Measurements from ENCODE around the gene FICD. TPM values are rescaled to one million over a fixed set of nuclear protein-coding genes. Genes with fewer than 3 reads are reported as not detected.

FICD gene
- total RNA-seq, 1 experiment from 2014 or later = 3.6 TPM

- Histone ChIP-seq H3K4me1 (no peaks in the 10 kb centered on the region), H3K36me3 (ENCODE audit: control insufficient read depth, insufficient read depth, low read length) (no peaks in the 10 kb centered on the region), H3K9me3 (0 out of 2 replicates have a peak, but pooled peaks cover under 1% of the 10 kb centered on the region), H3K27me3 (replicated peaks; ENCODE audit: control insufficient read depth, insufficient read depth, low read length) (no peaks in the 10 kb centered on the region), H3K4me3 (ENCODE audit: low read depth, low read length) (no peak overlapping the region)
- no peaks in the 10 kb centered on the region for H3K4me1 Mint-ChIP-seq (ENCODE audit: low read depth, unreplicated experiment)
- intact Hi-C loops (cut with micrococcal nuclease; ENCODE audit: unreplicated experiment) = no loop called here
- CTCF ChIA-PET = no interaction called here
- no peak overlapping the region for H3K27ac Mint-ChIP-seq (ENCODE audit: unreplicated experiment)
- no peaks in the 10 kb centered on the region for H3K9me3 Mint-ChIP-seq (ENCODE audit: unreplicated experiment)
- BruUV-seq (replicated peaks) = no TSS peak
- no peak overlapping the region for H3K4me3 Mint-ChIP-seq (ENCODE audit: unreplicated experiment)
- no peaks in the 10 kb centered on the region for H3K36me3 Mint-ChIP-seq (ENCODE audit: insufficient read depth, unreplicated experiment)
- DNase-seq = no peak
- POLR2A ChIA-PET = no interaction called here
- TF ChIP-seq CTCF (IDR thresholded peaks at IDR 0.05; ENCODE audit: insufficient read depth in 1 of 2, low read depth in 1 of 2, low read length in 1 of 2, severe bottlenecking in 1 of 2, unreplicated experiment in 1 of 2) = no peak
- H3K27me3 Mint-ChIP-seq (ENCODE audit: insufficient read depth, unreplicated experiment) = no peaks in the 10 kb centered on the region
These were observed 32.3 kb upstream of the FICD start for GRCh38 chr12:108482717-108483212.

- ChIA-PET CTCF (no interaction called here), POLR2A (no interaction called here)
- no peaks in the 10 kb centered on the region for H3K36me3 Mint-ChIP-seq (ENCODE audit: insufficient read depth, unreplicated experiment)
- Histone ChIP-seq H3K36me3 (ENCODE audit: control insufficient read depth, insufficient read depth, low read length) (no peaks in the 10 kb centered on the region), H3K9me3 (0 out of 2 replicates have a peak, but pooled peaks cover 3% of the 10 kb centered on the region), H3K27me3 (replicated peaks; ENCODE audit: control insufficient read depth, insufficient read depth, low read length) (no peaks in the 10 kb centered on the region), H3K4me1 (no peaks in the 10 kb centered on the region), H3K4me3 (ENCODE audit: low read depth, low read length) (no peak overlapping the region)
- no peak overlapping the region for H3K4me3 Mint-ChIP-seq (ENCODE audit: unreplicated experiment)
- intact Hi-C loops (cut with micrococcal nuclease; ENCODE audit: unreplicated experiment) = no loop called here
- no peak for DNase-seq
- no peaks in the 10 kb centered on the region for H3K9me3 Mint-ChIP-seq (ENCODE audit: unreplicated experiment)
- BruUV-seq (replicated peaks) = no TSS peak
- TF ChIP-seq CTCF (IDR thresholded peaks at IDR 0.05; ENCODE audit: insufficient read depth in 1 of 2, low read depth in 1 of 2, low read length in 1 of 2, severe bottlenecking in 1 of 2, unreplicated experiment in 1 of 2) = no peak
- H3K27me3 Mint-ChIP-seq (ENCODE audit: insufficient read depth, unreplicated experiment) = no peaks in the 10 kb centered on the region
- H3K4me1 Mint-ChIP-seq (ENCODE audit: low read depth, unreplicated experiment) = no peaks in the 10 kb centered on the region
- no peak overlapping the region for H3K27ac Mint-ChIP-seq (ENCODE audit: unreplicated experiment)
These were observed 31.6 kb upstream of the FICD start for GRCh38 chr12:108483213-108484059.

GRCh38 chr12:108484431-108484830, 30.6 kb upstream of the FICD start:
- DNase-seq = no peak
- H3K27me3 Mint-ChIP-seq (ENCODE audit: insufficient read depth, unreplicated experiment) = peaks cover 2% of the 10 kb centered on the region
- no peaks in the 10 kb centered on the region for H3K36me3 Mint-ChIP-seq (ENCODE audit: insufficient read depth, unreplicated experiment)
- Histone ChIP-seq H3K27me3 (replicated peaks; ENCODE audit: control insufficient read depth, insufficient read depth, low read length) (no peaks in the 10 kb centered on the region), H3K9me3 (0 out of 2 replicates have a peak, but pooled peaks cover 3% of the 10 kb centered on the region), H3K4me1 (no peaks in the 10 kb centered on the region), H3K4me3 (ENCODE audit: low read depth, low read length) (no peak overlapping the region), H3K36me3 (ENCODE audit: control insufficient read depth, insufficient read depth, low read length) (no peaks in the 10 kb centered on the region)
- ChIA-PET CTCF (no interaction called here), POLR2A (no interaction called here)
- intact Hi-C loops (cut with micrococcal nuclease; ENCODE audit: unreplicated experiment) = no loop called here
- no TSS peak for BruUV-seq (replicated peaks)
- no peak for TF ChIP-seq CTCF (IDR thresholded peaks at IDR 0.05; ENCODE audit: insufficient read depth in 1 of 2, low read depth in 1 of 2, low read length in 1 of 2, severe bottlenecking in 1 of 2, unreplicated experiment in 1 of 2)
- H3K4me1 Mint-ChIP-seq (ENCODE audit: low read depth, unreplicated experiment) = no peaks in the 10 kb centered on the region
- H3K4me3 Mint-ChIP-seq (ENCODE audit: unreplicated experiment) = no peak overlapping the region
- no peaks in the 10 kb centered on the region for H3K9me3 Mint-ChIP-seq (ENCODE audit: unreplicated experiment)
- H3K27ac Mint-ChIP-seq (ENCODE audit: unreplicated experiment) = no peak overlapping the region
